CD4-positive, alpha-beta T cell treated with Interleukin-4 for 1 hour (primary cell): Measurements from ENCODE around the gene RAMP3.
"Not testable (repeated sequence)": the region's sequence is repeated elsewhere in the genome, so short reads cannot be mapped to it uniquely, and the experiment has no call there.

Experiments
- DNase-seq, 2 donors: peaks; one replicate each; pipeline ENCODE4 v3.0.0-alpha.2; 2020 to 2022

Gene RAMP3

DNA sequence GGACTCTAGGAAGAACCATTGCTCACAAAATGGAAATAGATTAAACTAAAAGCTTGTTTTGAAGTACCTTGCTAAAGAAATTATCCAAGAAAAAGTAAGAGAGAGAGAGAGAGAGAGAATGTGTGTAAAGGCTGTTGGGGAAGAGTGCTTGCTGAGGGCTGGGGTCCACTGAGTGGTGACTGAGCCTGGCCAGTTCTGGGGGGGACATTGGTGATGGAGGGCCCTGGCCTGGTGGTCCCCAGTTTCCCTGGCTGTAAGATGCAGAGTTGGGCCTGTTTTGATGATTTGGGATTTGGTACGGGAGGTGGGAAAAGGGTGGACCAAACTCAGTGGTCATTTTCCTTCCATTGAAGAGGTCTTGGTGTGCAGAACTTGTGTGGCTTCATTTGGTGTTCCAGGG is 880 bp downstream of the RAMP3 start:
- DNase-seq, result no peak

DNA sequence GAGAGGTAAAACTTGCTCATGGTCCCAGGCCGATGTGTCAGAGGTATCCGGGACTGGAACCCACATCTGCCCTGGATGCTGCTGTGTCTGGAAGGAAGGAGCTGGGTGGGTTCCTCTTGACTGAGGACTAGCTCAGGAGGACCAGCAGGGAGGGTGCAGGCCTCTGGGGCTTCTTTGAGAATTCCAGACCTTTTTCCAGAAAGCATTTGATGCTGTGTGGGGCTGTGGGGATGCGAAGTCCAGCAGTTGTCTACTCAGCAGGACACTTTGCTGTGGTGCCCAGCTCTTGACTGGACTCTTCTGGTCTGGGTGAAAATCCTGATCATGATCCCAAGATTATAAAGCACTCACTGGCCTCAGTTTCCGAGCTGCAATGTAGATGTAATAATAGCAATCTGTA is 1.7 kb downstream of the RAMP3 start:
- DNase-seq, result no peak

DNA sequence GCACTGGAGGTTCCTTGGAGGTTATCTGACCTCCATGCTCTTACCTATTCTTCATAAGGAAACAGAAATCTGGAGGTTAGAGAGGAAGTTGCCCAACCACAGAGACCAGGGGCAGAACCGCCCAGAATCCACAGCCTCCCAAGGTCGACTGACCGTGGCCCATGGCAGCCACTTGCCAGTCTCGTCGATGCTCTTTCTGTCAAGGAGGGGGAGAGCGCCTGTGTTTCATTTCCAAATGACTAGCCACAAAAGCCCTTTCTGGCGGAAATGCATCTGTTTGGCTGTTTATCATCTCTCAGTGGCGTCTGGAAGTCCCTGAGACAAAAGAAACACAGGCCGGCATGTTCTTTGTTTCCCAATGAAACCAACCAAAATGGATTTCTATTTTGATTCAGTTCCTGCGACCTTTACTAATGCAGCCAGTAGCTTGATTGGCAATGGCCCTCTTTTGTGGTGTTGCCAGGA is 2.9 kb downstream of the RAMP3 start:
- no peak for DNase-seq

DNA sequence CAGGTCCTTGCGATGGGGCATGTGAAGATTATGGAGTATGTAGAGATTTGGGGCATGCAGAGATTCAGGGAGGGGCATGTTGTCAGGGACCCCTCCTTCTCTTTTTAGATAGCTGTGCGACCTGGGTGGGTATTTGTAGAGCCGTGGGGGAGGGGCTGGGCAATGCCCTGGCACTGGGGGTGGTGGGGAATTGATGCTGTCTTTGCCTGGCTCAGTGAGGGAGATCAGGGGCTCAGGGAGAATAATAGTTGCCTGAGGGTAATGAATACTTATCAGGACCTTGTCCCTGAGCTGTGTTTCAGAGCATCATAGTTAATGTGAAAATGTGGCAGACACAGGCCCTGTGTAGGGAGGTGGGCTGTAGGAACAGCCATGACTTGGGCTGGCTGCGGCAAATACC is 3.5 kb downstream of the RAMP3 start:
- DNase-seq, result no peak

DNA sequence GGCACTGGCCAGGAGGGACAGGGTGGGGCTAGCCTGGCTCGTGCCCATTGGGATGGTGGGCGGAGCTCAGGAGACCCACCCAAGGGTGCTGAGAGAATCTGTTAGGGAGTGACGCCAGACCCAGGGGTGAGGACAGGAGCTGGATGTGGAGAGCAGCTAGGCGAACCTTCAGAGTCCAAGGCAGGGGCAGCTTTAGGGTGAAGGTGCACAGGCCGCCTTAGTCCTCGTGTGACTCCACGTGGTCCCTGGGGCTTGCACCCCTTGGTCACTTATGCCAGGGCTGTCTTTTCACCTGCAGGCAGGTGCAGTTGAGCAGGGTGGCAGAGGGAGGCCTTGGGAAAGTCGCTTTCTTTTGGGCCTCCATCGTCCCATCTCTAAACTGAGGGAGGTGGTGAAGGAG is 4.3 kb downstream of the RAMP3 start:
- DNase-seq, result no peak

DNA sequence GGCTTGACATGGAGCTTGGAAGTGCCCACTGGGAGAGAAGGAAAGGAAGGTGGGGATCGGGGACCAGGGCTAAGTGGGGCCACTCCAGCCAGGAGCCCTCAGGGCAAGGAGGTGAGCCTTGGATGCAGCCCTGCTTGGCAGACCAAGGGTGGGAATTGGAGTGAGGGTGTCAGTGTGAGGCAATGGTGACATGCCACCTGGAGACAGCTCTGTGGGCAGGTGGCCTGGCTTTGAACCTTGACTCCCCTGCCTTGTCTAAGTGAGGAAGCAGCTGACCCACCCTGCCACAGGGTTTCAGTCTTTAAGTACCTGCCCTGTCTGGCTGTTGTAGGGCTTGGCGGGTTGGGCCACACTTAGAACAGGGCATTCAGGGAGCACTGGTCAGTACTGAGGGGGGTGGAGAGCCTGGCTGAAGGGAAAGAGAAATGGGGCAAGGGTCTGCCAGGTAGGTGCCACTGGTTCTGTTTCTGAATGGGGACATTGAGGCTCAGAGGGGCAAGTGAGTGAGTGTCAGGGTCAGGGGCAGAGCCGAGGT is 4.8 kb downstream of the RAMP3 start:
- no peak for DNase-seq

DNA sequence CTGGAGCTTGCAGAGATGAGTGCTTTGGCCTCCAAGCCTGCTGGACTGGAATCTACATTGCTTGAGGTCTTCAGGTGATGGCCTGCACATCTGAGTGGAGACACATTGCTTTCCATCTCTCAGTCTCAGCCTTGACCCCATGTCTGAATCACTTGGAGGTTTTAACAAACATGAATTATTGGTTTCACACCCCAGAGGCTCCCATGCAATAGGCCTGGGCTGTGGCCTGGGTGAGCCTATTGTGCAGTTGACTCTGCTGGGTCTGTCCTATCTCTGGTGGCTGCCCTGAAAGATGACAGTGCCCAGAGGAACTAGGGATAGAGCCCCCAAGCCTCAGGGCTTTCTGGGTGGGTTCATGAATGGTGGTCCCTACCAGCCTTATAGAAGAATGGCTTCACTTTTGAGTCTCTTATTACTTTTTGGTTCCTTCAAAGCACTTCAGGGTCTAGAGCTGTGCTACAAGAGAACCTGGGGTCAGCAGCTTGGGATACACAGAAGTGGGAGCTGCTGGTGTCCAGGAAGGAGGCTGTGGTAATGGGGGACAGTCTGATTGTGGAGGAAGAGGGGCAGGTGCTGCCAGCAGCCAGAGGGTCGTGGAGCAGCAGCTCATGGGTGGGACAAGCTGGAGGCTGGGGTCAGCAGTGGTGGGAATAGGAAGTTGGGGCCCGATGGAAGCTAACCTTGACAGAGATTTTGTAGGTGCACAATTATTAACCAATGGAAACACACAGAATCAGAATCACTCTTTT is 5.5 kb downstream of the RAMP3 start:
- no peak for DNase-seq

DNA sequence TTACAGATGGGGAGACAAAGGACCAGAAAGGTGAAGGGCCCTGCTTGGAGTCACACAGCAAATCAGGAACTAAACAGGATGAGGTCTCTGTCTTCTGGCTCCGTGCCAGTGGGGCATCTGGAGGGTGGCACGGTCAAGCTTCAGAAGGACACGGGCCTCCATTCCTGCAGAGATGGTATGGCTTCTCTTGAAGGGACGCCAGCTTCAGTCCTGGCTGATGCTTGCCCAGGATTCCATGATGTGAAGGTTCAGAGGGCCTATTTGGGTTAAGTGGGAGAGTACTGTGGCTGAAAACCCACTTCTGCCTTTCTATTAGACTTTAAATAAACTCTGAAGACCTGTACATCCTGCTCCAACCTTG is 6.1 kb downstream of the RAMP3 start:
- no peak for DNase-seq

DNA sequence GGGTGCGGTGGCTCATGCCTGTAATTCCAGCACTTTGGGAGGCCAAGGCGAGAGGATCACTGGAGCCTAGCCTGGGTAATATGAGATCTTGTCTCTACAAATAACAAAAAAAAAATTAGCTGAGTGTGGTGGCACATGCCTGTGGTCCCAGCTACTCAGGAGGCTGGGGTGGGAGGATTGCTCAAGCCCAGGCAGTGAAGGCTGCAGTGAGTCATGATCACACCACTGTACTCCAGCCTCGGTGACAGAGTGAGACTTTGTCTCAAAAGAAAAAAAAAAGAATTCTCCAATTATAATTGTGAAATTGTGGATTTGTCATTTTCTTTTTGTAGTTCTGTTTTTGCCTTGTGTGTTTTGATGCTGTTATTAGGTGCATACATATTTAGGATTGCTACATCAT is 6.7 kb downstream of the RAMP3 start:
- DNase-seq, result not testable (repeated sequence)

DNA sequence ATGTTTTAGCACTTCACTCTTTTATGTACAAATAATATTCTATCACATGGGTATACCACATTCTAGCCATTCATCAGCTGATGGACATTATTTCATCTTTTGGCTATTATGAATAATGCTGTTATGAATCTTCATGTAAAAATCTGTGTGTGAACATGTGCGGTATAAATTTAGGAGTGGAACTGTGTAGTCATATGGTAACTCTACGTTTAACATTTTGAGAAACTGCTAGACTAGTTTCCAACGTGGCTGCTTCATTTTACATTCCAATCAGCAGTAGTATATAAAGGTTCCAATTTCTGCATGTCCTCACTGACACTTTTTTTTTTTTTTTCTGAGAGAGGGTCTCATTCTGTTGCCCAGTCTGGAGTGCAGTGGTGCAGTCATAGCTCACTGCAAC is 8.3 kb downstream of the RAMP3 start:
- no peak for DNase-seq

DNA sequence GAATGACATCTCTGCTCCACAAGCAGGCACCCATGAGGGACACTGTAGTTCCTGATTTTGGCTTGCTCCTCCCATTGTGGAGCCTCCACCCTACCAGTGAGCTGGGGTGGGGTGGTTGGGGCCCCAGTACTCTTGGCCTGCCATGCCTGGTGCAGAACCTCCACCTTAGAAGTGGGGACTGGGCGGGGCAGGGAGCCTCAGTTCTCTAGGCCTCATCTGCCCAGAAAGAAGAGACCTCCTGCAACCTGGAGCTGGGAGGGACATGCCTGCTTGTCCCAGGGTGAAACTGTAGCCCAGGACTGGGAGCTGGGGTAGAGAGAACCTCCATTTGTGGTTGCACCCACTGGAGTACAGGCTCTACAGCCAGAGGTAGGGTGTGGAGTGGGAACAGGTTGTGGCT is 14.4 kb downstream of the RAMP3 start:
- DNase-seq, result no peak

DNA sequence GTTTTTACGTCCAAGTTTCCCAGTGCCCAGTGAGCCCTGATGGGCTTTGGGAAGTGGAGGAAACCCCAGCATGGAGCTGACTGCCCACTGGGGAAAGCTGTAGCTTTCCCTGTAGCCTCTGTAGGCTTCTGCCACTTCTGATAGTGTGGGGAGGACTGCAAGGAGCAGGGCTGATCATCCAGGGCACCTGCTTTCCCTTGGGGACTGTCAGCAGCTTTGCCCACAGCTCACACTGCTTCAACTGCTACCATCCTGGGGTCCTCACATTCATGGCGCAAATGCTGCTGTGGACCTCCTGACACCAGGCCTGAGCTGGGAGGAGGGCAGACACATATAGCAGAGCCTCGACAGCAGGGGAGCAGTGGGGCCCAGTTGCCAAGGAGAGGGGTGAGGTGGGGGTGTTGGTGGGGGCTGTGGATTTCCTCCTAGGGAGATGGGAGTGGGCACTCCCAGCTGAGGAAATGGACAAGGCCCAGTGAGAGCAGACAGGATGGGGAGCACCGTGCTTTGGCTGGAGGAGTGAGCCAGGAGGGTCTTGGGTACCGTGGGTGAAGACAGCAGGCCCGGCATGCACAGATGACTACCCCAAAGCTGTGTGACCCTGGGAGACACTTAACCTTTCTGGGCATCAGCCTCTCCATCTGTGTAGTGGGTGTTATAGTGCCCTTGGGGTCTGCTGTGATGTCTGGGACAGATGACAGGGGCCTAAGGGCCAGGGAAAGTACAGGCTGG is 16.2 kb downstream of the RAMP3 start:
- no peak for DNase-seq

DNA sequence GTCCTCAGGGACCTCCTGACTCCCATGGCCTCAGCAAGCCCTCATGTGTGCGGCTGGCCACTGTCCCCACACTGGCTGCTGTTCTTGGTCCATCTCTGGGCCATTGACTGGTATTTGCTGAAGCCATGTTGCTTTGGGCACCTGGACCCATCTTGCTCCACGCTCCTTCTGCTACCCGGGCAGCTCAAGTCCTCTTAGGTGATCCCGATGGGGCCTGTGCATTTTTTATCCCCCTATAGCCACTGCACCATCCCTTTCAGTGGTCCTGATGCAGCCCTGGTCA is 16.7 kb downstream of the RAMP3 start:
- DNase-seq, result no peak

DNA sequence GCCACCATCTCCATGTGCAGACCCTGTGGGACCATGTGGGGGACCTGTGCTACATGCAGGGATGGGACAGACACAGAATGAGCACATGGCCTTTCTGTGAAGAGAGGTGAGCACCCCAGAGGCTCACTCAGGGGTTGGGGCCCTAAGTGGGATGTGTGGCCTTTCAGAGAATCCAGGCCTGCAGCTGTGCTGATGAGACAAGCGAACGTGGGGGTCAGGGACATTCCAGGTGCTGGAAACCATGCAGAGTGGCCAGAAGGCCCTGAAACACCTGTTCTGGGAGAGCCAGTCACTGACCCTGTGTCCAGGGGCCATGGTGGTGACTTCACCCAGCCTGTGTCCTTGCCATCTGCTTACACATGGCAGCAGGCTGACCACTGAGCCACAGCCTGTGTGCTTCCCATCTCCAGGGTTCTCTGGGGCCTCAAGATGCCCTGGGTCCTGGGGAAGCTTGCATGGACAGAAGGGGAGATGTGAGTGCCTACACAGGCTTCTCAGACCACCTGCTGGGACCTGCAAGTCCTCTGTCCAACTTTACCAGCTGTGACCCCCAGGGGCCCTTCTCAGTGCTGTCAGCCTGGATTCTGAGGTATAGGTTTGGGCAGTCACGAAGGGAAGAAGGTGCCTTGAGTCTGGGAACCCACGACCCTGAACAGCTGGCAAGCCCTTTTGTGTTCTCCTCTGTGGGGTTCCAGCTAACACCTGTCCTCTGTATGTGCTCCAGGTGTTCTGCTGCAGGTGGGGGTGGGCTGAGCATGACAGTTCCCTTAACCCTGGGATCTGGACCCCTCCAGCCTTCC is 17.6 kb downstream of the RAMP3 start:
- no peak for DNase-seq

DNA sequence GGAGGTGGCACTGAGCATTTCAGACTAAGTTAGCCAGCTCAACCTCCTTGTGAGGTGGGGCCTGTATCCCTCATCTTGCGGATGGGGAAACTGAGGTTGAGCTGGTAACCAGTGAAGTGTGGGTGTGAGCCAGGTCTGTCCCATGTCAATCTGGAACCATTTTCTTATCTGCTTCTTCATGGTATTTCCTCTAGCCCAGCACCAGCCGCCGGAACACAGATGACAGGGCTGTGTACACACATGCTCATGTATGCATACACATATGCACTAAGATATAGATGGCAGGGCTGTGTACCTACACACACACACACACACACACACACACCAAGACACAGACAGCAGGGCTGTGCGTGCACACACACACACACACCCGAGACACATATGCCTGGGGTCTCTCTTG is 18.5 kb downstream of the RAMP3 start:
- peak in 1 of 2 donors; percentile 3 for DNase-seq

DNA sequence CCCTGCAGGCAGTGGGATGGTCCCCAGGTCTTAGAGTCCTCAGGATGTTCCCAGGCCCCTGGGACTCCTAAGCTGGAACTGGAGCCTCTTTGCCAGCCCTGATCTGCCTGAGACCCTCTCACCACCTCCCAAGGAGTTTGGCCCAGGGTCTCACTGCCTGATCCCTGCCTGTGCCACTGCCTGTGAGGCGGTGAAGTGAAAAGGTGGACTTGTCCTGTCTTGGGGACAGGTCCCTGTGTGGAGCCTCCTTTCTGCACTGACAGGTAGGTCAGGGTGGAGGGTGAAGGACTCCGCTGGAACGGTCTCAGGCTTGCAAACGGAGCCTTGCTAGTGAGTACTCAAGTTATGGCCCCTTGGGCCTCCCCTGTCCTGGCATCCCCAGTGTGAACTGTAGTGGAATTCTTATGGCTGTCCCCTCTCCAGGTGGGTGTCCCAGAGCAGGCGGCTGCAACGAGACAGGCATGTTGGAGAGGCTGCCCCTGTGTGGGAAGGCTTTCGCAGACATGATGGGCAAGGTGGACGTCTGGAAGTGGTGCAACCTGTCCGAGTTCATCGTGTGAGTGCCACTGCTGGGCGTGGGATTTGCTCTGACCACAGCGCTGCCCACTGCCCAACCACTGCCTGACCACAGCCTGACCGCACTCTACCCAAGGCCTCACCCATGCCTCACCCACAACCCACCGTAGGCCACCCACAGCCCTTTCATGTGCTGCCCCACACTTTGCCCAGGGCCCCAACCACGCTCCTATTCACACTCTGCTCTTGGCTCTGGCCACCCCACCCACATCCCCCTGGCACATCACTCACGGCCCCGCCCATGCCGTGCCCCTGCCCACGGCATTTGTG is 19.5 kb downstream of the RAMP3 start:
- peak in 1 of 2 donors; percentile 7 for DNase-seq

DNA sequence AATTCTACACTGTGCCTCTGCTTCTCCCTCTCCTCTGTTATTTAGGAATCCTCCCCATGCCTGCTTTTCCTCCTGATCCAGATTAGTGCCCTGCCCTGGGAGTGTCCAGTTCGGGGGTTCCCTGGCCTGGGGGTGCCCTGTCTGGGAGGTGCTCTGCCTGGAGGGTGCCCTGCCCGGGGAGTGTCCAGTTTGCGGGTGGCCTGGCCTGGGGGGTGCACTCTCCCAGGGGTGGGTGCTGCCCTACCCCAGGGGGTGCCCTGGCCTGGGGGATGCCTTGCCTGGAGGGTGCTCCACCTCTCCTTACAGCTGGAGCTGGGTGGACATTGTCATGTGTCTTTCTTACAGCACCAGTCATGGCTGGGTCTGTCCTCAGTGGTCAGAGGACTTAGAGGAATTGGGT is 20.2 kb downstream of the RAMP3 start:
- DNase-seq, result peak in 1 of 2 donors; percentile 5

DNA sequence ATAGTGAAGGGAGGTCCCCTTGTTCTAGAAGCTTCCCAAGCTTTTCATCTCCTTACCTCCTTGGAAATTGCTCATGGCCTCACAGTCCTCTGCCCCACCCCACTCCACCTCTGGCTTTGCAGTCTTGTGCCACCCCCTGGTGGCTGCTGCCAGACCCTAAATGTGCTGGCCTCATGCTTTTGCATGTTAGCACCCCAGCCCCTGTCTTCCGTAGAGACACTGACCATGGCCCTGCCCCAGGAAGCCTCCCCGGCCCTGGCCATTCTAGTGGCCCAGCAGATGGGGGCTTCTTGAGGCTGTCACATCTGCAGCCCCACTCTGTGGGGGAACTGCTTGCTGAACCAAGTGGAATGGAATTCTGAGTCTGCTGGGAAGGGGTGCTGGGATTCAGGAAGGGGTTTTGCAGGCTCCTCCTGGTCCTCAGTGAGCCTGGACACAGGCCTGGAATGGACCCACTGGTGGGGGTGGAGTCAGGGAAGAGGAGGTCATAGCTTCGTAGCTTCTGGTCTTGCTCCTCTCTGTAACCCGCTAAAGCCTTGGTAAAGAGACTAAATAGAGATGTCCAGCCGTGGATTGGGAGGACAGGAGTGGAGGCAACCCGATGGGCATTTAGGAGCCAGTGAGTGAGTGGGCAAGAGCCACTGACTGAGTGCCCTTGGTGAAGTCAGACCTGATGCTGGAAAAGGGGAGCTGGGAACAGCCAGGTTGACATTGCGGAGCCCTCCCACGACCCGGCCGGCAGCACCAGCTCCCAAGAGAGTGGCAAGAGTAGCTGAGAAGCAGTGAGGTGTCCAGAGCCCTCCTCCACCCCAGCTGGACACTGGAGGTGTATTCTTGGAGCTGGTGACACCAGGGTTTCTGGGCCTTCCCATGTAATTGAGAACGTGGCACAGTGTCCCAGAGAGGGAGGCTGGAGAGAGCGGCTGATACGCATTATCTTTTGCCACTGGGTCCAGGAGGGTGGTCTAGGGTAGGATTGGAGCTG is 20.9 kb downstream of the RAMP3 start:
- DNase-seq, result peak in 1 of 2 donors; percentile 9

DNA sequence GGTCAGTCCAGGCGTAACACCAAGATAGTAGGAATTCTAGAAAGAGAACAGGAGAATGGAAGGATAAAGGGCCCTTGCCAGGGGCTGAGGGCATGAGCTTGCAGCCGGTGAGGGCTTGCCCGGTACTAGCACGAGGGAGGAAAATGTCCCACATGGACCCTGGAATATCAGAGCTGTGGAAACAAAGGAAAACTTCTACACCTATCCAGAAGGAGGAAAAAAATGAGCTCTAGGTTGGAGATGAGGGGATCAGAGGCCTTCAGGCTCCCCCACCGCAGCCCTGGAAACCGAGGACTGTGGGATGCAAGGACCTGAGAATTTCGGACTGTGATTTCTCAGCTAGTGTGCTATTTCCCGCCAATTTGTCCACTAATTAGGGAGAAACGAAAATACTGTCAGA is 22.1 kb downstream of the RAMP3 start:
- DNase-seq, result peak in 1 of 2 donors; percentile 1

DNA sequence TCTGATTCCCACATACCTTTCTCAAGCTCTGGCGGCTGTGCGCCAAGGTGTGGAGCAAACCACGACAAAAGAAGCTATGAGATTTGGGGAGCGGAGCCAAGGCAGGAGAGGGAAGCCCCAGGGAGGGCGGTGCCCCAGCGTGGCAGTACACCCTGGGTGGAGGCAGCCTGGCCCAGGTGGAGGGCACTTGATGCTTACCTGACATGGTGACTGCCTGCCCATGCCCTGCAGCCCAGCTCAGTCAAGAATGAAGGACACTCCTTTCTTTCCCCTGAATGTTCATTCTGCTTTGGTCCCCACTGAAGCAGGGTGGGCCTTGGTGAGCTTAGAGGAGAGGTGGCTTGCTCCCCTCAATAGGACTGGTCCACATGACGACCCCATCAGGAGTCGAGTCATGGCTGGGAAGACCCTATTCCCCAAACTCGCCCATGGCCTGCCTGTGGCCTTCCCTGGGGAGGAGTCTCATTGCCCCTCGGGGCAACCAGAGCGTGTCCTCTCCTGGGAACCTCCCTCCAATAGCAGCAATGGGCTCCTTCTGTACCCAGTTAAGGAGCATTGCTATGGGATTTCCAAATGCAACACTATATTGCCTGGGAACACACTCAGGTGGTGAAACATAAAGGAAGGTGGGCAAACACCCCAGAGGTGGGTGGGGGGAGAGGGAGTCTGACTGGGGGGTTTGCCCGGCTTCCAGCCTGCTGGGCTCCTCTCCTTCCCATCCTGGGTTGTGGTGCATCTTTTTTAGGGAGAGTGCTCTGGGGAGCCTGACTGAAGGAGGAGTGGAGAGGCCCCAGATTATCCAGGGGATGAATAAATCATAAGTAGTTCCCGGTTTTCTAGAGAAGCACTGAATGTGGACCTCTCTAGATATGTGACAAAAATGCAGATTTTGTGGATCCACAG is 22.7 kb downstream of the RAMP3 start:
- DNase-seq, result peak in 1 of 2 donors; percentile 1
